Tibial nerve (tissue), 3 donors: ENCODE measurements around the gene ZPR1.

Experiments
- POLR2A ChIP-seq, 2 donors: fragments of 450-650 bp; IDR thresholded peaks; one replicate each; pipeline ENCODE4 v1.6.1; 2017; ENCODE audit warnings: antibody characterized with exemption in 2 of 2, mild to moderate bottlenecking in 2 of 2, moderate library complexity in 2 of 2
- TF ChIP-seq, protein P1 (sequence below), 5 experiments: fragments of 200-600 bp in 3 of 5; fragments of 450-650 bp in 2 of 5; sonication (generic) in 3 of 5; IDR thresholded peaks; one replicate each; pipeline ENCODE4 v1.5.1; 2016 to 2019; ENCODE audit warnings: antibody characterized with exemption in 5 of 5, mild to moderate bottlenecking in 3 of 5, moderate library complexity in 2 of 5

DNA sequence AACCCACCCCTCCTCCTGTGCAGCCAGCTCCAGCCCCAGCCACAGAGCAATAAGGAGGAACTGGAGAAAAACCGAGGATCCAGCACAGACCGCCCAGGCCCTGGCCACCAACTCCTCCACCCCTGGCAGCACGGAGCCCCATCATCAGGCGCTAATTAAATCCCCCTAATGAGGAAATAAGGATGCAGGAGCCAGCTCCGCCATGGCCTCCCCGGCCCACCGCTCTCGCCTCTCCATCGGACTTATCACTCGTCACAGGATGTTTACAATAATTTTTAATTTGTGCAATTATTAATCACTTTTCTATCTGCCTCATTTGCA lies 57.6 kb downstream of the ZPR1 start:
- TF ChIP-seq, protein P1, sequence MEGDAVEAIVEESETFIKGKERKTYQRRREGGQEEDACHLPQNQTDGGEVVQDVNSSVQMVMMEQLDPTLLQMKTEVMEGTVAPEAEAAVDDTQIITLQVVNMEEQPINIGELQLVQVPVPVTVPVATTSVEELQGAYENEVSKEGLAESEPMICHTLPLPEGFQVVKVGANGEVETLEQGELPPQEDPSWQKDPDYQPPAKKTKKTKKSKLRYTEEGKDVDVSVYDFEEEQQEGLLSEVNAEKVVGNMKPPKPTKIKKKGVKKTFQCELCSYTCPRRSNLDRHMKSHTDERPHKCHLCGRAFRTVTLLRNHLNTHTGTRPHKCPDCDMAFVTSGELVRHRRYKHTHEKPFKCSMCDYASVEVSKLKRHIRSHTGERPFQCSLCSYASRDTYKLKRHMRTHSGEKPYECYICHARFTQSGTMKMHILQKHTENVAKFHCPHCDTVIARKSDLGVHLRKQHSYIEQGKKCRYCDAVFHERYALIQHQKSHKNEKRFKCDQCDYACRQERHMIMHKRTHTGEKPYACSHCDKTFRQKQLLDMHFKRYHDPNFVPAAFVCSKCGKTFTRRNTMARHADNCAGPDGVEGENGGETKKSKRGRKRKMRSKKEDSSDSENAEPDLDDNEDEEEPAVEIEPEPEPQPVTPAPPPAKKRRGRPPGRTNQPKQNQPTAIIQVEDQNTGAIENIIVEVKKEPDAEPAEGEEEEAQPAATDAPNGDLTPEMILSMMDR (IDR thresholded peaks at IDR 0.05), result no peak
- no peak for TF ChIP-seq POLR2A (IDR thresholded peaks at IDR 0.05)
